ENCODE measurements around the gene HPRT1.

DNA sequence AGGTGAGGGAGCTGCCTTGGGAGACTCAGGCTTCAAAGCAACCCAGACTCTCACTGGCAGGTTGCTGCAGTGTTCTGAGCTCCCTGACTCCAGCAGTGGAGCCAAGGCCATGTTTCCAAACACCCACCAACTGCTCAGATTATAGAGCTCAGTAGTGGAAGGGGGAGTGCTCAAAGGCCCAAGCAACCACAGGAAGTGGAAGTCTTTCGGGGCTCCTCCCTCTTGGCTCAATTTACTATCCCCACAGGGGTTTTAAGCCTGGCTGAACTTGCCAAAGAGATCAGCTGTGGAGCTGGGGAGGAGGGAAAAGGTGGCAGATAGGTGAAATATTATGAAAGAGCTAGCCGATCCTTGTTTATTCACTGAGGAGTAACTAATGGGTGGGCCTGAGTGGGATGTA lies 82.5 kb downstream of the HPRT1 start:
- TF ChIP-seq, protein P1, sequence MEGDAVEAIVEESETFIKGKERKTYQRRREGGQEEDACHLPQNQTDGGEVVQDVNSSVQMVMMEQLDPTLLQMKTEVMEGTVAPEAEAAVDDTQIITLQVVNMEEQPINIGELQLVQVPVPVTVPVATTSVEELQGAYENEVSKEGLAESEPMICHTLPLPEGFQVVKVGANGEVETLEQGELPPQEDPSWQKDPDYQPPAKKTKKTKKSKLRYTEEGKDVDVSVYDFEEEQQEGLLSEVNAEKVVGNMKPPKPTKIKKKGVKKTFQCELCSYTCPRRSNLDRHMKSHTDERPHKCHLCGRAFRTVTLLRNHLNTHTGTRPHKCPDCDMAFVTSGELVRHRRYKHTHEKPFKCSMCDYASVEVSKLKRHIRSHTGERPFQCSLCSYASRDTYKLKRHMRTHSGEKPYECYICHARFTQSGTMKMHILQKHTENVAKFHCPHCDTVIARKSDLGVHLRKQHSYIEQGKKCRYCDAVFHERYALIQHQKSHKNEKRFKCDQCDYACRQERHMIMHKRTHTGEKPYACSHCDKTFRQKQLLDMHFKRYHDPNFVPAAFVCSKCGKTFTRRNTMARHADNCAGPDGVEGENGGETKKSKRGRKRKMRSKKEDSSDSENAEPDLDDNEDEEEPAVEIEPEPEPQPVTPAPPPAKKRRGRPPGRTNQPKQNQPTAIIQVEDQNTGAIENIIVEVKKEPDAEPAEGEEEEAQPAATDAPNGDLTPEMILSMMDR (IDR thresholded peaks at IDR 0.05), result no peak
- no peak for TF ChIP-seq POLR2A (IDR thresholded peaks at IDR 0.05)
